HG03103 (cell line): Measurements from ENCODE around the gene STAT5B.
"Not testable (repeated sequence)": the region's sequence is repeated elsewhere in the genome, so short reads cannot be mapped to it uniquely, and the experiment has no call there.

ENCODE experiments used
- ATAC-seq: cut with Tn5 transposase; IDR thresholded peaks from one replicate; pipeline ENCODE4 v1.9.1; 2021; ENCODE audit warnings: low read depth; ENCODE audit not compliant: unreplicated experiment

The STAT5B gene

DNA sequence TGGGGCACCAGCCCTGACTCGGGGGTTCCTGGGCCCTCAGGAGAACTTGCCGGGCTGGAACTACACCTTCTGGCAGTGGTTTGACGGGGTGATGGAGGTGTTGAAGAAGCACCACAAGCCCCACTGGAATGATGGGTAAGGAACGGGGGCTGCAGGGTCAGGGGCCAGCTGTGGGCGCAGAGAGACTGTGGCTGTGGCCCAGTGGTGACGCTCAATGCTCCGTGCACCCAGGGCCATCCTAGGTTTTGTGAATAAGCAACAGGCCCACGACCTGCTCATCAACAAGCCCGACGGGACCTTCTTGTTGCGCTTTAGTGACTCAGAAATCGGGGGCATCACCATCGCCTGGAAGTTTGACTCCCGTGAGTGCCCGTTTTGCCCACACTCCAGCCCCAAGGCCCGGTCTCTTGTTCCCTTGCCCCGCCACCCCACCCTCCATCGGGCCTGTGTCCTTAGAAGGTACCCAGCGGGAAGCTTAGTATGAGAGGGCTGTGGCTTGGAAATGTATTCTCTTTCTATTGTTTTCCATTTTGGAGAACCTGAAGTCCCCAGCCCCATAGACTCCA, 31.3 kb upstream of the STAT5B start:
- no peak for ATAC-seq

GRCh38 chr17:42306385-42306667, 30.1 kb upstream of the STAT5B start:
- ATAC-seq: no peak

DNA sequence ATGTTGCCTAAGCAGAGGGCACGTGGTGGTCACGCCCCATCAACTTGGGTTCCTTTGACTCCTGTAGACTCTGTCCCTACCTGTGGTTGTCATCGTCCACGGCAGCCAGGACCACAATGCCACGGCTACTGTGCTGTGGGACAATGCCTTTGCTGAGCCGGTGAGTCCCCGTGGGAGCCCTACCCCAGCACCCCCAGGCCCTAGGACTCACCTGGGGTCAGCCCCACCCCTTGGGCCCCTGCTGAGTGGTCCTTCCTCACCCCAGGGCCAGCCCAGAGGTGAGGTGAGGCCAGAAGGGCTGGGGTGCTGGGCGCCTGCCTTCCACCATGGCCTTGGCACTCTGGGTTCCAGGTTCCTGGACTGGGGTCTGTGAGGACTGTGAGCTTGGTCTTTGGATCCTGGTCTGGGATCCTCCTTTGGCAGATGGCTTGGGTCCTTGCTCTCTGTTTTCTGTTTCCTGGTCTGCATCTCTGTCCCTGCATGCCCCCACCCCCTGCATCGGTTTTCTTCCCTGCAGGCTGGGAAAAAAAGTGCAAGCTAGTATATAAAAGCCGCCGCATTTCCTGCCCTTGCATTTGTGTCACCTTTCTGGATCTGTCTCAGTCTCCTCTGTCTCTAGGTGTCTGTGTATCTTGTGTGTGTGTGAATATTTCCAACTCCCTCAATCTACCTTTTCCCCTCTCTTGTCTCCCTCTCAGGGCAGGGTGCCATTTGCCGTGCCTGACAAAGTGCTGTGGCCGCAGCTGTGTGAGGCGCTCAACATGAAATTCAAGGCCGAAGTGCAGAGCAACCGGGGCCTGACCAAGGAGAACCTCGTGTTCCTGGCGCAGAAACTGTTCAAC, 29.6 kb upstream of the STAT5B start:
- no peak for ATAC-seq

GRCh38 chr17:42305031-42305330, 28.8 kb upstream of the STAT5B start:
- ATAC-seq: not testable (repeated sequence)

DNA sequence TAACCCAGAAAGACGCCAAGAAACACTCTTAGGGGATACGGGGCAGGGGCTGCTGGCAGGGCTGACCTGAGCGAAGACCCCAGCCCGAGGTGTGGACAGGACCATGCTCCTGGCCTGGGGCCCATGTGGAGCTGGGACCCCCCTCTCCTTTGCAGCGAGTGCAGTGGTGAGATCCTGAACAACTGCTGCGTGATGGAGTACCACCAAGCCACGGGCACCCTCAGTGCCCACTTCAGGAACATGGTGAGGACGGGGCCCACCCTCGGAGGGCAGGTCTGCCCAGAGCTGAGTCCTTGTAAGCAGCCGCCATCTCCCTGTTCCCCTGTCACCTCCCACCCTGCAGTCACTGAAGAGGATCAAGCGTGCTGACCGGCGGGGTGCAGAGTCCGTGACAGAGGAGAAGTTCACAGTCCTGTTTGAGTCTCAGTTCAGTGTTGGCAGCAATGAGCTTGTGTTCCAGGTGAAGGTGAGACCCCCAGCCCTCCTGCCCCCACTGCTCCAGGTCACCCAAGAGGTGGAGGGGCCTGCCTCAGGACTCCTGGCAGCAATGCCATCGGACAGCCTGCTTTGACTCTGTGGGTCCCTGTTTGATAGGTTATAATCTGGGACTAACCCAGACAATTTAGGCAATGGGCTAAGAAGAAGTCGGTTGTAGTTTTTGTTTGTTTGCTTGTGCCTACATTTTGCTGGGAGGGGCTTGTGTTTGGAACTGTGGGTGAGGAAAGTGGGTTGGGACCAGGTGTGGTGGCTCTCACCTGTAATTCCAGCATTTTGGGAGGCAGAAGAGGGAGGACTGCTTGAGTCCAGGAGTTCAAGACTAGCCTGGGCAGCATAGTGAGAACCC, 28.2 kb upstream of the STAT5B start:
- ATAC-seq: no peak

DNA sequence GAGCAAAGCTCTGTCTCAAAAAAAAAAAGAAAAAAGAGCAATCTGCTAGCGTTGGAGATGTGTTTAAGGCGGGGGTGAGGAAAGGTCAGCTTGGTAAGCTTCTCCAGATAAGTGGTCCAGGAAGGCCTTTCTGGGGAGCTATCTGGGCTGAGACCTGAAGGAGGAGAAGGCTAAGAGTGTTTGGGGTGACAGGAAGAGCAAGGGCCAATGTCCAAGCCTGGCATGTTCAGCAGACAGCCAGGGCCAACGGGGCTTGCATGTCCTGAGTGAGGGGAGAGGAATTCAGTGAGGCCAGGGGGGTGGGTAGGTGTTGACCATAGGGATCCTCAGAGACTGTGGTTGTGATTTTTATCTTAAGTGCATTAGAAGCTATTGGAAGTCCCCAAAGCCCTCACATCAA, 27.5 kb upstream of the STAT5B start:
- ATAC-seq: no peak

DNA sequence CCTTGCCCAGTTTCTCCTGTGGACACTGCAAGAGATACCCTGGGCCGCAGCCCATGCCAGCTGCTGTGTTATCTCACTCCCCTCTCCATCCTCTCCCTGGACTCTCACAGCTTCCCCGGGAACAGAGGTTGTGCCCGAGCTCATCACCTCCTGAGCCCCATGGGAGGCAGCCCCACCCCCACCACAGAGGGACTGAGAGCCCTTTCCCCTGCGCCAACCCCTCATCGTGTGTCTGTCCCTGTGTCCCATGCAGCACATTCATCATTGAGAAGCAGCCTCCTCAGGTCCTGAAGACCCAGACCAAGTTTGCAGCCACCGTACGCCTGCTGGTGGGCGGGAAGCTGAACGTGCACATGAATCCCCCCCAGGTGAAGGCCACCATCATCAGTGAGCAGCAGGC, 24.8 kb upstream of the STAT5B start:
- no peak for ATAC-seq

- not testable (repeated sequence) for ATAC-seq
Measured at GRCh38 chr17:42299913-42300312, 23.7 kb upstream of the STAT5B start.

GRCh38 chr17:42299361-42299760, 23.2 kb upstream of the STAT5B start:
- ATAC-seq: not testable (repeated sequence)

- not testable (repeated sequence) for ATAC-seq
Measured at GRCh38 chr17:42297775-42298174, 21.6 kb upstream of the STAT5B start.

GRCh38 chr17:42296012-42296411, 19.8 kb upstream of the STAT5B start:
- no peak for ATAC-seq

DNA sequence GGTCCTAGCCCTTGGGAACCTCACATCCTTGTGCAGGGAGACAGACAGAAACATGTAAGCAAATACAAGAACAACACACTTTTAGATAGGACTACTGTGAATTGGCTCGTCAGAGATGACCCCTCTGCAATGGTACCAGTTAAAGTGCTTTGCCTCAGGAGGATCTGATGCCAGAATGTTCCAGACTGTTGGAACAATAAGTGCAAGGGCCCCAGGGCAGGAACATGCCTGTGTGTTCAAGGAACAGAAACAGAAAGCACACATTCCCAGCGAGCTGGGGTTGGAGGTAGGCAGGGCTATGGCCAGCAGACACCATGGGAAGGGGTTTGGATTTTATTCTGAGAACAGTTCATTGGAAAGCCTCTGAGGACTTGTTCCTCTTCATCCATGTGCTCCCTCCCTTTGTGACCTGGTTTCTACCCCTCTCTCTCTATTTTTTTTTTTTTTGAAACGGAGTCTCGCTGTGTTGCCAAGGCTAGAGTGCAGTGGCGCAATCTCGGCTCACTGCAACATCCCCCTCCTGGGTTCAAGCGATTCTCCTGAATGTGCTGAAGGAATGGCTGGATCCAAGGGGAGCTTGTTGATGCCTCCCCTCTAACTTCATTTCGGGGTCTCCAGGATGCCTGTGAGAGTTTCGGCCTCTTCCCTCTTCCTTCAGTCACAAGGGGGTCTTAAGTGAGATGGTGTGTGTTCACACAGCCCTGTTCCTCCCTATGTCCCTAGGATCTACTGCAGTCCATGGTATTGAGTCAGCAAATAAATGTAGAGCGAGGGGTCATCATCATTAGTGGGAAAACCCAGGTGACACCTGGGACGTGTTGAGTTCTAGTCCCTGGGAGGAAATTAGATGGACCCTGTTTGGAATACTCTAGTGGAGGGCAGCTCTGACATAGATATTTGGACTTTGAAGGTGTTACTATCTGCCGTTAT, 18.5 kb upstream of the STAT5B start:
- no peak for ATAC-seq

- ATAC-seq: no peak
Measured at GRCh38 chr17:42291129-42291528, 14.9 kb upstream of the STAT5B start.

GRCh38 chr17:42290577-42290976, 14.4 kb upstream of the STAT5B start:
- ATAC-seq: no peak

GRCh38 chr17:42289611-42290181, 13.5 kb upstream of the STAT5B start:
- no peak for ATAC-seq

GRCh38 chr17:42288803-42289610, 12.8 kb upstream of the STAT5B start:
- ATAC-seq: peak; percentile 12

DNA sequence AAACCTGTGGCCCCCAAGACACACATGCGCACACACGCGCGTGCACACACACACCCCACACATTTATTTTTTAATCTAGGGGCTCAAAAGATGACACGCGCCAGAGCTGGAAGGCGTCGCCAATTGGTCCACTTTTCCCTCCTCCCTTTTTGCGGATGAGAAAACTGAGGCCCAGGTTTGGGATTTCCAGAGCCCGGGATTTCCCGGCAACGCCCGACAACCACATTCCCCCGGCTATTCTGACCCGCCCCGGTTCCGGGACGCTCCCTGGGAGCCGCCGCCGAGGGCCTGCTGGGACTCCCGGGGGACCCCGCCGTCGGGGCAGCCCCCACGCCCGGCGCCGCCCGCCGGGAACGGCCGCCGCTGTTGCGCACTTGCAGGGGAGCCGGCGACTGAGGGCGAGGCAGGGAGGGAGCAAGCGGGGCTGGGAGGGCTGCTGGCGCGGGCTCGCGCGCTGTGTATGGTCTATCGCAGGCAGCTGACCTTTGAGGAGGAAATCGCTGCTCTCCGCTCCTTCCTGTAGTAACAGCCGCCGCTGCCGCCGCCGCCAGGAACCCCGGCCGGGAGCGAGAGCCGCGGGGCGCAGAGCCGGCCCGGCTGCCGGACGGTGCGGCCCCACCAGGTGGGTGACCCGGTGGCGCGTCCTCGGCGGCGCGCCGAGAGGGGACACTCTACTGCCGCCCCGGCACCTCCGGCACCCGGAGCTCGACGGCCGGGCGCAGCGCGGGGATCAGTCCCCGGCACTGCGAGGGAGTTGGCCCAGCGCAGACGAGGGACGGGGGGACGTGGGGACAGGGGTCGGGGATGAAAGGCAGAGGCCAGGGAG, 12.0 kb upstream of the STAT5B start, which contains the start of gene STAT5A:
STAT5A (plus strand) TSS at position 522 of the 826 bp plus-strand sequence. CDS start 914 bp downstream, outside the sequence.
- peak; percentile 54 for ATAC-seq

DNA sequence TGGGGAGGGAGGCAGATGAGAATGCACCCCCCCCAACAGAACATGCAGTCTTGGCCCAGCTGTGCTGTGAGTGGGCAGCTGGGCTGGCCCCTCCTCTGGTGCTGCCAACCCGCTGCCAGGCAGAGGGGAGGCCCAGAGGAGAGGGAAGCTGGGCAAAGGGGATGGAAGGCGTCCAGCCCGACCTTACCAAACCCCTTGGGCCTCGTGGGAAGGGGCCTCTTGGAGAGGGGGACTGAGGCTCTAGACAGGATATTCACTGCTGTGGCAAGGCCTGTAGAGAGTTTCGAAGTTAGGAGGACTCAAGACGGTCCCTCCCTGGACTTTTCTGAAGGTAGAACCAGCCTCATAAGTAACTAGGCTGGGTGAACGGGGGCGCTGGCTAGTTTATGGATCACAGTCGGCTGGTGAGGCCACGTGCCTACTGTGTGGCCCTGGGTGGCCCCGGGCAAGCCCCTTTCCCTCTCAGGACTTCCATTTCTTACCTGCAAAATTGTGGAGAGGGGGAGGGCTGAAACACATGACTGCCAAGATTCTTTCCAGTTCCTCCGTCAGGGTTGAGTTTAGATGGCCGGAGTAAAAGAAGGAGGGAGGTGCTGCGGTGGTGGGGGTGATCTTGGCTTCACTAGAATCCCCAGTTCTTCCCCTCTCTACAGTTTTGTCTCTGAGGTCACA, 11.2 kb upstream of the STAT5B start:
- ATAC-seq: no peak
